ENCODE measurements around the gene LRRC43.

GRCh38 chr12:122189626-122190475 is 6.9 kb downstream of the LRRC43 start:
- TF ChIP-seq CBFB (CRISPR knock-in tag; IDR thresholded peaks at IDR 0.05; ENCODE audit: low read depth) = no peak
- no peak for TF ChIP-seq SMAD4 (CRISPR knock-in tag; IDR thresholded peaks at IDR 0.05)
- no peak for TF ChIP-seq USF1 (CRISPR knock-in tag; IDR thresholded peaks at IDR 0.05)
- no peak for TF ChIP-seq CTCF (IDR thresholded peaks at IDR 0.05)
- no peak for TF ChIP-seq CREB1 (CRISPR knock-in tag; IDR thresholded peaks at IDR 0.05)
- TF ChIP-seq JUN (CRISPR knock-in tag; IDR thresholded peaks at IDR 0.05) = no peak
- no peak for TF ChIP-seq NFYB (CRISPR knock-in tag; conservative IDR thresholded peaks at IDR 0.05; ENCODE audit: low read depth)
- TF ChIP-seq KAT7 (CRISPR knock-in tag; IDR thresholded peaks at IDR 0.05; ENCODE audit: borderline replicate concordance) = no peak
- TF ChIP-seq ZNF219 (CRISPR knock-in tag; IDR thresholded peaks at IDR 0.05; ENCODE audit: borderline replicate concordance) = no peak
- TF ChIP-seq ZNF263 (CRISPR knock-in tag; IDR thresholded peaks at IDR 0.05; ENCODE audit: low read depth) = no peak
- TF ChIP-seq, protein P1, sequence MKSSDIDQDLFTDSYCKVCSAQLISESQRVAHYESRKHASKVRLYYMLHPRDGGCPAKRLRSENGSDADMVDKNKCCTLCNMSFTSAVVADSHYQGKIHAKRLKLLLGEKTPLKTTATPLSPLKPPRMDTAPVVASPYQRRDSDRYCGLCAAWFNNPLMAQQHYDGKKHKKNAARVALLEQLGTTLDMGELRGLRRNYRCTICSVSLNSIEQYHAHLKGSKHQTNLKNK (CRISPR knock-in tag; IDR thresholded peaks at IDR 0.05) = no peak
- TF ChIP-seq ZNF138 (CRISPR knock-in tag; conservative IDR thresholded peaks at IDR 0.05) = no peak
